RWPE2 (cell line): ENCODE results near the gene NDUFS1.

Source experiments
- ATAC-seq: fragments of 200-7000 bp; cut with Tn5 transposase; 3 replicates; pipeline ENCODE4 v1.9.1; 2021; ENCODE audit warnings: low read depth
- DNase-seq: peaks from one replicate; pipeline ENCODE4 v3.0.0-alpha.2; 2020; ENCODE audit warnings: low spot score
- H3K27ac ChIP-seq: fragments of 450-650 bp; 2 replicates; pipeline ENCODE4 v1.5.1; 2017; ENCODE audit warnings: mild to moderate bottlenecking; ENCODE audit not compliant: poor library complexity, severe bottlenecking
- H3K27me3 ChIP-seq: fragments of 250-450 bp; sonication (Bioruptor Pico); 2 replicates; pipeline ENCODE4 v1.5.1; 2021; ENCODE audit warnings: mild to moderate bottlenecking, moderate library complexity; ENCODE audit not compliant: insufficient read depth, poor library complexity, severe bottlenecking
- H3K36me3 ChIP-seq: fragments of 250-450 bp; sonication (Bioruptor Pico); 2 replicates; pipeline ENCODE4 v1.5.1; 2020; ENCODE audit warnings: low read depth, mild to moderate bottlenecking, moderate library complexity
- H3K4me1 ChIP-seq: fragments of 250-450 bp; sonication (Bioruptor Pico); 2 replicates; pipeline ENCODE4 v1.5.1; 2021; ENCODE audit warnings: mild to moderate bottlenecking, moderate library complexity; ENCODE audit not compliant: insufficient read depth, poor library complexity, severe bottlenecking
- H3K4me3 ChIP-seq: fragments of 250-450 bp; sonication (Bioruptor Pico); 2 replicates; pipeline ENCODE4 v1.5.1; 2021; ENCODE audit warnings: mild to moderate bottlenecking, moderate library complexity; ENCODE audit not compliant: severe bottlenecking
- H3K9me3 ChIP-seq: fragments of 250-450 bp; sonication (Bioruptor Pico); 2 replicates; pipeline ENCODE4 v1.5.1; 2021; ENCODE audit warnings: mild to moderate bottlenecking, moderate library complexity; ENCODE audit not compliant: severe bottlenecking
- TF ChIP-seq, protein P1 (sequence below): fragments of 450-650 bp; IDR thresholded peaks from one replicate; pipeline ENCODE4 v1.5.1; 2017; ENCODE audit warnings: mild to moderate bottlenecking, moderate library complexity; ENCODE audit not compliant: poor library complexity, severe bottlenecking

NDUFS1 gene

DNA sequence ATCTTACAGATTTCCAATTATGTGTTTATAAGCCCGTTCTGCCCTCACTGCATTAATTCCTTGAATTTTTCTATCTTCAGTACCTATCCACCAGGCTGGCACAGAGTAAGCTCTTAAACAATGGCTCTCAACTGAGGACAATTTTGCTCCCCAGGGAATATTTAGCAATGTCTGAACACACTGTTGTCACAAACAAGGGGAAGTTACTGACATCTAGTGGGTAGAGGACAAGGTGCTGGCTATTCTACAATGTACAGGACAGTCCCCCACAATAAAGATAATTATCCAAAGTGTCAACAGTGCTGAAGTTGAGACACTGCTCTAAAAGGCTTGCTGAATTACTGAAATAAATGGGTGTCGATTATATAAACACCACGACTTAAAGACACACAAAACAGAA lies 5.0 kb downstream of the NDUFS1 start:
- H3K36me3 ChIP-seq: peaks cover 43% of the 10 kb centered on the region
- H3K27ac ChIP-seq: no peak overlapping the region
- no peak for DNase-seq
- no peaks in the 10 kb centered on the region for H3K9me3 ChIP-seq
- H3K4me3 ChIP-seq: no peak overlapping the region
- peaks cover 5% of the 10 kb centered on the region for H3K4me1 ChIP-seq
- no peak for ATAC-seq
- TF ChIP-seq, protein P1, sequence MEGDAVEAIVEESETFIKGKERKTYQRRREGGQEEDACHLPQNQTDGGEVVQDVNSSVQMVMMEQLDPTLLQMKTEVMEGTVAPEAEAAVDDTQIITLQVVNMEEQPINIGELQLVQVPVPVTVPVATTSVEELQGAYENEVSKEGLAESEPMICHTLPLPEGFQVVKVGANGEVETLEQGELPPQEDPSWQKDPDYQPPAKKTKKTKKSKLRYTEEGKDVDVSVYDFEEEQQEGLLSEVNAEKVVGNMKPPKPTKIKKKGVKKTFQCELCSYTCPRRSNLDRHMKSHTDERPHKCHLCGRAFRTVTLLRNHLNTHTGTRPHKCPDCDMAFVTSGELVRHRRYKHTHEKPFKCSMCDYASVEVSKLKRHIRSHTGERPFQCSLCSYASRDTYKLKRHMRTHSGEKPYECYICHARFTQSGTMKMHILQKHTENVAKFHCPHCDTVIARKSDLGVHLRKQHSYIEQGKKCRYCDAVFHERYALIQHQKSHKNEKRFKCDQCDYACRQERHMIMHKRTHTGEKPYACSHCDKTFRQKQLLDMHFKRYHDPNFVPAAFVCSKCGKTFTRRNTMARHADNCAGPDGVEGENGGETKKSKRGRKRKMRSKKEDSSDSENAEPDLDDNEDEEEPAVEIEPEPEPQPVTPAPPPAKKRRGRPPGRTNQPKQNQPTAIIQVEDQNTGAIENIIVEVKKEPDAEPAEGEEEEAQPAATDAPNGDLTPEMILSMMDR: peak; percentile 5
- no peaks in the 10 kb centered on the region for H3K27me3 ChIP-seq

GRCh38 chr2:206150631-206151030 lies 8.6 kb downstream of the NDUFS1 start:
- no peak overlapping the region for H3K27ac ChIP-seq
- no peak overlapping the region for H3K4me3 ChIP-seq
- DNase-seq: no peak
- no peaks in the 10 kb centered on the region for H3K27me3 ChIP-seq
- no peak for ATAC-seq
- no peaks in the 10 kb centered on the region for H3K4me1 ChIP-seq
- peaks cover 64% of the 10 kb centered on the region for H3K36me3 ChIP-seq
- H3K9me3 ChIP-seq: no peaks in the 10 kb centered on the region
- TF ChIP-seq, protein P1: no peak

DNA sequence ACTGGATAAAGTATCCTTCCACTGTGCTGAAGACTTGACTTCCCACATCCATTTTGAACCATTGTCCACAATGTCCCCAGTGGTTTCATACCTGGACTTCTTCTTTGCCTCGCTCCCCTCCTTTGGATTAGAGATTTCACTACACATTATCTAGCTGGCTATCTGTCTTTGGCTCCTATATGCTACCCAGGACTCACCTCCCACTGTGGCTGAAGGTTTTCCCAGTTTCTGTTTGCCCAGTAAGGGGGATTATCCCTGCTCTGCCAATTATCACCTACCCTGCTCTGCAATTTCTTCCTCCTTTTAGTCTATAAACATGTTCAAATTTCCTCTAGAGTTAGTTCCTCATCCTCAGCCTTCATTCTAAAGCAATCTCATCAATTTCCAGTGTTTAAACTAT lies 9.1 kb downstream of the NDUFS1 start:
- DNase-seq: no peak
- H3K36me3 ChIP-seq: peaks cover 68% of the 10 kb centered on the region
- H3K9me3 ChIP-seq: no peaks in the 10 kb centered on the region
- no peaks in the 10 kb centered on the region for H3K27me3 ChIP-seq
- H3K27ac ChIP-seq: no peak overlapping the region
- no peak for ATAC-seq
- TF ChIP-seq, protein P1: no peak
- no peak overlapping the region for H3K4me3 ChIP-seq
- H3K4me1 ChIP-seq: no peaks in the 10 kb centered on the region

GRCh38 chr2:206149330-206149729 lies 9.9 kb downstream of the NDUFS1 start:
- H3K4me1 ChIP-seq: no peaks in the 10 kb centered on the region
- no peak for DNase-seq
- H3K36me3 ChIP-seq: peaks cover 76% of the 10 kb centered on the region

GRCh38 chr2:206145665-206146064 lies 13.6 kb downstream of the NDUFS1 start:
- no peak overlapping the region for H3K4me3 ChIP-seq
- TF ChIP-seq, protein P1: no peak
- no peaks in the 10 kb centered on the region for H3K27me3 ChIP-seq
- peaks cover 84% of the 10 kb centered on the region for H3K36me3 ChIP-seq
- no peak for ATAC-seq
- H3K9me3 ChIP-seq: no peaks in the 10 kb centered on the region
- DNase-seq: no peak
- no peaks in the 10 kb centered on the region for H3K4me1 ChIP-seq
- no peak overlapping the region for H3K27ac ChIP-seq

More at GRCh38 chr2:206149330-206149729, 9.9 kb downstream of the NDUFS1 start:
- no peak for ATAC-seq
- H3K27me3 ChIP-seq: no peaks in the 10 kb centered on the region
- H3K27ac ChIP-seq: no peak overlapping the region
- H3K4me3 ChIP-seq: no peak overlapping the region
- TF ChIP-seq, protein P1: no peak
- H3K9me3 ChIP-seq: no peaks in the 10 kb centered on the region
